Thoracic aorta (tissue), 2 donors: ENCODE measurements around the gene TNFRSF1A. TPM values are rescaled to one million over a fixed set of nuclear protein-coding genes. Genes with fewer than 3 reads are reported as not detected.

Source experiments
- ATAC-seq: fragments of 150-250 bp; one replicate; pipeline ENCODE4 v1.8.0; 2017; ENCODE audit warnings: low read depth; ENCODE audit not compliant: insufficient number of reproducible peaks, low FRiP score
- DNase-seq: peaks from one replicate; pipeline ENCODE4 v3.0.0-alpha.2; 2020; ENCODE audit warnings: low spot score
- H3K27ac ChIP-seq, 2 donors: fragments of 200-600 bp; sonication (generic); 1 replicate in 1 of 2; 2 replicates in 1 of 2; pipeline ENCODE4 v1.5.1; 2016; ENCODE audit warnings: mild to moderate bottlenecking in 2 of 2, moderate library complexity in 2 of 2
- H3K27me3 ChIP-seq: fragments of 200-600 bp; sonication (generic); replicated peaks from 2 replicates; pipeline ENCODE4 v1.6.0; 2016; ENCODE audit warnings: mild to moderate bottlenecking; ENCODE audit not compliant: insufficient read depth
- H3K36me3 ChIP-seq: fragments of 200-600 bp; sonication (generic); one replicate; pipeline ENCODE4 v1.5.1; 2016
- H3K4me1 ChIP-seq, 2 donors: fragments of 200-600 bp; sonication (generic); 1 replicate in 1 of 2; 2 replicates in 1 of 2; pipeline versions ENCODE4 v1.5.1 to v1.6.0; 2016; ENCODE audit warnings: low read depth in 2 of 2, mild to moderate bottlenecking in 1 of 2; ENCODE audit not compliant: control insufficient read depth in 1 of 2
- H3K4me3 ChIP-seq: fragments of 200-600 bp; sonication (generic); 2 replicates; pipeline ENCODE4 v1.5.1; 2016; ENCODE audit warnings: mild to moderate bottlenecking
- H3K9me3 ChIP-seq: fragments of 200-600 bp; sonication (generic); 2 replicates; pipeline ENCODE4 v1.5.1; 2016
- CTCF ChIP-seq: fragments of 200-600 bp; sonication (generic); IDR thresholded peaks from one replicate; pipeline ENCODE4 v1.5.1; 2019; ENCODE audit warnings: antibody characterized with exemption
- total RNA-seq, 2 donors: library from RNA; depleted of rRNA; stranded (reverse); fragments of >200 nt; gene quantifications; one replicate each; pipeline versions ENCODE4 v1.1.0 to v1.2.3, GENCODE V29; 2016

The TNFRSF1A gene
- total RNA-seq, 2 donors from 2014 or later: 311 to 384 TPM

GRCh38 chr12:6330999-6331714 is 10.7 kb downstream of the TNFRSF1A start:
- no peak for DNase-seq
- Histone ChIP-seq H3K4me3 (no peak overlapping the region), H3K27me3 (no peaks in the 10 kb centered on the region), H3K9me3 (no peaks in the 10 kb centered on the region), H3K4me1 (peaks cover 18 to 83% of the 10 kb centered on the region in 2 donors), H3K36me3 (peaks cover 63% of the 10 kb centered on the region), H3K27ac (peak overlapping the region; percentile 24 to 50)
- no peak for TF ChIP-seq CTCF
- no peak for ATAC-seq

- Histone ChIP-seq H3K27ac (peak overlapping the region; percentile 4 to 10), H3K4me1 (peaks cover 16 to 84% of the 10 kb centered on the region in 2 donors)
- no peak for TF ChIP-seq CTCF
Measured at GRCh38 chr12:6330192-6330591, 11.7 kb downstream of the TNFRSF1A start.

GRCh38 chr12:6329703-6330064 is 12.2 kb downstream of the TNFRSF1A start:
- TF ChIP-seq CTCF: no peak
- ATAC-seq (no peak), DNase-seq (no peak)
- Histone ChIP-seq H3K27ac (no peak overlapping the region), H3K27me3 (no peaks in the 10 kb centered on the region), H3K9me3 (no peaks in the 10 kb centered on the region), H3K36me3 (peaks cover 63% of the 10 kb centered on the region), H3K4me3 (no peak overlapping the region), H3K4me1 (peaks cover 11 to 84% of the 10 kb centered on the region in 2 donors)

More at GRCh38 chr12:6330192-6330591, 11.7 kb downstream of the TNFRSF1A start:
- DNase-seq: no peak
- ATAC-seq: no peak
- Histone ChIP-seq H3K27me3 (no peaks in the 10 kb centered on the region), H3K9me3 (no peaks in the 10 kb centered on the region), H3K4me3 (no peak overlapping the region), H3K36me3 (peaks cover 63% of the 10 kb centered on the region)

GRCh38 chr12:6328945-6329702 is 12.8 kb downstream of the TNFRSF1A start:
- Histone ChIP-seq H3K27ac (no peak overlapping the region), H3K36me3 (peaks cover 60% of the 10 kb centered on the region), H3K4me1 (peaks cover 9 to 83% of the 10 kb centered on the region in 2 donors), H3K9me3 (no peaks in the 10 kb centered on the region), H3K27me3 (no peaks in the 10 kb centered on the region), H3K4me3 (no peak overlapping the region)
- no peak for TF ChIP-seq CTCF
- DNase-seq (no peak), ATAC-seq (no peak)

- Histone ChIP-seq H3K27ac (peak overlapping the region in 1 of 2 donors; percentile 43), H3K4me1 (peaks cover 12 to 82% of the 10 kb centered on the region in 2 donors), H3K27me3 (no peaks in the 10 kb centered on the region), H3K36me3 (peaks cover 51% of the 10 kb centered on the region), H3K9me3 (no peaks in the 10 kb centered on the region), H3K4me3 (no peak overlapping the region)
- no peak for TF ChIP-seq CTCF
- ATAC-seq (no peak), DNase-seq (no peak)
Measured at GRCh38 chr12:6328045-6328779, 13.7 kb downstream of the TNFRSF1A start.
